Measurements from ENCODE around the gene JAGN1.
"Not testable (repeated sequence)": the region's sequence is repeated elsewhere in the genome, so short reads cannot be mapped to it uniquely, and the experiment has no call there.

Gene JAGN1

DNA sequence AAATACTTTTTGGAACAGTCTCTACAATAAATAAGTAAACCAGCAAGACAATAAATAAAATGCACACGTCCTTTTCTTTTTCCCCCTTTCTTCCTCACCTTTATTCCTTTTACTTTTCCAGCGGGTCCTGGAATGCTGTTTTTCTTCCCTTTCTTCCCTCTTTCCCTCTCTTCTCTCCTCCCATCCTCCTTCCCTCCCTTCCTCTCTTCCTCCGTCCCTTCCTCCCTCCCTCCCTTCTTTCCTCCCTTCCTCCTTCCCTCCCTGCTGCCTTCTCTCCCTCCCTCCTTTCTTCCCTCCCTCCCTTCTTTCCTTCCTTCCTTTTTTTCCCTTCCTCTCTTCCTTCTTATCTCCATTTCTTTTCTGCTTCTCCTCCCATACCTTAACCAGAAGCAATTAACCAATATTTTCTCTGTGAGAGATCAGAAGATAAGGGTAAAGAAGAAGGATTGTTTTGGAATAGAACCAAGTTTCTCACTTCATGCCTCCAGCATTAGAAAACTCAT lies 8.9 kb downstream of the JAGN1 start:
- no peak for DNase-seq

DNA sequence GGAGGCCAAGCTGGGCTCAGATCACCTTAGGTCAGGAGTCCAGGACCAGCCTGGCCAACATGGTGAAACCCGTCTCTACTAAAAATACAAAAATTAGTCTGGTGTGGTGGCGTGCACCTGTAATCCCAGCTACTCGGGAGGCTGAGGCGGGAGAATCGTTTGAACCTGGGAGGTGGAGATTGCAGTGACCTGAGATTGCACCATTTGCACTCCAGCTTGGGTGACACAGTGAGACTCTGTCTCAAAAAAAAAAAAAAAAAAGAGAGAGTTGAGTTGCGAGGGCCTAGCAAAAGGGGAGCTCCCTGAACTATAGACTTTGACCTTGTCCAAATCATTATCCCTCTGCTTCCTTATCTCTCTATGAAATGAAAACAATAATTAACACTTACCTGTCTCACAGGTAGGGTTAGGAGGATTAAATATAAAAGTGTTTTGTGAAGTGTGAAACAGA lies 10.6 kb downstream of the JAGN1 start:
- DNase-seq = not testable (repeated sequence)

DNA sequence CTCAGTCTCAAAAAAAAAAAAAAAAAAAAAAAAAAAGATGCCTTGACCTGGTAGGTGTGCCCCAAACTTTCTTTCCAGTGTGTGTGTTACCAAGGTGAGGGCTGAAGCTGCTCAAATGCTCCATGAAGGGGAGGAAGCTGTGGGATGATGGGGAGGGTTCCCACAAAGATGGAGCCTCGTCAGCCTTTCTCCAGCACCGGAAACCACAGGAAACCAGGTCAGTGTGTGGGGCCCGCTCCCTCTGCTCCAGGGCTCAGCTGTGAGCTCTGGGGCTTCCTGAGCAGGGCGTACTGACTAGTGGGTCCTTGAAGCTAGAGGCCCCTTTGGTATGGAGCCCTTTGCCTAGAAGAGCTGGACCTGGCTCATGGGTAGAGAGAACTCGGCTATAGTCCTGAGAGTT lies 11.6 kb downstream of the JAGN1 start:
- no peak for DNase-seq

DNA sequence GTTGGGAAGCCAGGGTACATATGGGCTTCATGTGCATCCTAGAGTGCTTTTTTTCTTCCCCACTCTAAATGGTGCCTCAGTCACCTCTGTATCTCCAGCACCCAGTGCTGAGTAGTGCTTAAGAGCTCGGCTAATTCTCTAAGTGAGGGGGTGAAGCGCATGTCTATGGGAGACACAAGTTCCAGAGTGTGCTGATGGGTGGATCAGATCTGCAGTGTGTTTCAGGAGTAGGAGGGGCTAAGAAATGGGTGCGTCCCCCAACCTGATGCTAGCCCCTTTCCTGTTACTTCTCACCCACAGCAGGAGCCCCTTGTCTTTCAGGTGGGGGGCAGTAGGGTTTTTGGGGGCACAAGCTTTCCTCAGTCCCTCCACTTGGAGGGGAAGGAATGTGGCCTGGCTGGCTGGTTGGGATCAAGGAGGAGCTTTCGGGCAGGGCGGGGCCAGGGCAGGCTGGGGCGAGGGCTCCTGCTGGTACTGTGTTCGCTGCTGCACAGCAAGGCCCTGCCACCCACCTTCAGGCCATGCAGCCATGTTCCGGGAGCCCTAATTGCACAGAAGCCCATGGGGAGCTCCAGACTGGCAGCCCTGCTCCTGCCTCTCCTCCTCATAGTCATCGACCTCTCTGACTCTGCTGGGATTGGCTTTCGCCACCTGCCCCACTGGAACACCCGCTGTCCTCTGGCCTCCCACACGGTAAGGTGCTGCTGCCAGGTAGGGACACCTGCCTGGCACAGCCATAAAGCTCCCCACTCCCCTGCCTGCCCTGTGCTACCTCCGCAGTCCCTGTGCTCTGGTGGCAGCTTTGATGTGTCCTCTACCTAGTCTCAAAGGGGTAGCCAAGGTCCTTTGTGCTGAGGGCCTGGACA lies 12.2 kb downstream of the JAGN1 start, which contains the start of gene IL17RE:
IL17RE (plus strand) TSS at position 477 of the 866 bp plus-strand sequence; CDS start at position 562, 85 bp downstream.
- no peak for DNase-seq

DNA sequence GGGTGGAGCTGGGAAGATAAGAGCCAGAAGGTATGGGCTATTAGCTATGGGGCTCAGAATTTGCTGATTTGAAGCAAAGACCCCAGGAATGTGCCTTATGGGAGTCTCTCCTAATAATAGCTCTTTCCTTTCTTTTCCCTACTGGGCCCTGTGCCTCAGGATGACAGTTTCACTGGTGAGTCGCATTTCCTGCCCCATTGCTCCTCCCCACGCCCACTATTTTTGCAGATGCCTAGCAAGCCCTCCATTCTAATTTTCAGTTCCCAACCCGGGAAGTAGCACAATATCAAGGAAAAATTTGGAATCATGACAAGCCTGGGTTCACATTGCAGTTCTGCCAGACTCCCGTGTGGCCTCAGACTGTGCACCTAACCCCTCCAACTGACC lies 12.8 kb downstream of the JAGN1 start:
- no peak for DNase-seq

DNA sequence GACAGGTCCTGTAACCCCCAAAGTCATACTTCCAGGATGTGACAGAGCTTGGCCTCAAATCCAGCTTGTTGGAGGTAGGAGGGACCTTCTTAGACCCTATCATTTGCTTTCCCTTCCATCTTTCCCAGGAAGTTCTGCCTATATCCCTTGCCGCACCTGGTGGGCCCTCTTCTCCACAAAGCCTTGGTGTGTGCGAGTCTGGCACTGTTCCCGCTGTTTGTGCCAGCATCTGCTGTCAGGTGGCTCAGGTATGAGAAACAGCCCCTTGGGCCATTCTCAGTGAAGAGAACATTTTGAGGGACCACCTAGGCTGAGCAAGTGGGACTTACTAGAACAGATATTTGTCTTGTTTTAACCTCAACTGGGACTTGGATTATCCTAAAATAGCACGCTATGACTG lies 13.5 kb downstream of the JAGN1 start:
- DNase-seq = no peak

DNA sequence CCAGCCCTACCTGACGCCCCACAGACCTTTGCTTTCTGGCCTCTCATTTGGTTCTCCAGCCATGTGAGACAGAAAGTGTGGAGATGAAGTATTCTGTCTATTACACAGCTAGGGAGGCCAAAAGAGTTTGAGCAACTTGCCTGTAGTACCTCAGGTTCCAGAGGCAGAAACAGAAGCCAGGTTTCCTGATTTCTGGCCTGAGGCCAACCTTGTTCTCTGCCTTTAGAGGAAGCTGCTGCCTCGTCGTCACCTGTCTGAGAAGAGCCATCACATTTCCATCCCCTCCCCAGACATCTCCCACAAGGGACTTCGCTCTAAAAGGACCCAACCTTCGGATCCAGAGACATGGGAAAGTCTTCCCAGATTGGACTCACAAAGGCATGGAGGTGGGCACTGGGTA lies 16.1 kb downstream of the JAGN1 start:
- DNase-seq = no peak

DNA sequence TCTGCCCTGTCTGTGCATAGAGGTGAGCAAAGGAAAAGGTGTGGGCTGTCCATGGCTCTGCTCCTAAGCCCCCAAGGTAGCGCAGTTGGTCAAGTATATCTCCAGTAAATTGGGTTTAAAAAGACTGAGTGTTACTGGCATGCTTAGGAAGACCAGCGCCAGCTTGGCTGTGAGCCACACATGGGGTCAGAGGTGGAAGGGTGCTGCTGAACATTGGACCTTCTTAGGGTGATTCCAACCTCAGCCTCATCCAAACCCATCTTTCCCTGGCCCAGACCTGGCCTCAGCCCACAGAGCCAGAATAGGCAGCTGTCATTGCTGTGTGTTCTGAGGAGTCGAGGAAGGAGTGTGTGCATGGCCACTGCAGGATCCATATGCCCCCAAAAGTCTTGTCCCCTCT lies 17.9 kb downstream of the JAGN1 start:
- DNase-seq = no peak

DNA sequence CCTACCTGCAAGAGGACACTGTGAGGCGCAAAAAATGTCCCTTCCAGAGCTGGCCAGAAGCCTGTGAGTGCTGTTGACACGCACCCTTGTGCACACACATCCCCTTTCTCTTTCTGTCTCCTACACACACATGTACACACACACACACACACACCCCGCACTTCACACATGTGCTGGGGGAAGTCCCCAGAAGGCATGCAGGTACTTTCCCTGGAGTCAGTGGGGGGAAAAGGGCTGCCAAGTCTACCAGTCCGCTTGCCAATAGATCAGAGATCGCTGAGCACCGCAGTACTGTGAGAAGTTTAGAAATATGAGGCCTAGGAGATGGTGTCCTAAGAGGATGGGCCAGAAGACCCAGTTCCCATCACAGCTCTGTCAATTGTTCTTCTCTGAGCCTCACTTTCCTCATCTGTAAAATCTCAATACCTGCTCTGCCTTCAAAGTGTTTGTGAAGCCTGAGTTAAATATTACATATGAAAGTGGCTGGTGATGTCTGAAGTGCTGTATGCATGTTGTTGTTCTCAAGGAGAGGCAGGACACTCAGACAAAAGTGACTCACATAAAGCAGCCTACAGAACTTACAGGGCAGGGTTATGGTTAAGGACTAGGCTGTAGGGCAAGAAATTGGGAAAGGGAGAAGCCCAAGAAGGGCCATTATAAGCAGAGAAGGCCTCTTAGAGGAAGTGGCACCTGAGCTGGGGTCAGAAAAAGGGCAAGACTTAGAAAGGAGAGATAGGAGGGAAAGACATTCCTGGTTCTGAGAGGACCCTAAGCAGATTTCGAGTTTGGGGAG lies 19.0 kb downstream of the JAGN1 start:
- DNase-seq = no peak

DNA sequence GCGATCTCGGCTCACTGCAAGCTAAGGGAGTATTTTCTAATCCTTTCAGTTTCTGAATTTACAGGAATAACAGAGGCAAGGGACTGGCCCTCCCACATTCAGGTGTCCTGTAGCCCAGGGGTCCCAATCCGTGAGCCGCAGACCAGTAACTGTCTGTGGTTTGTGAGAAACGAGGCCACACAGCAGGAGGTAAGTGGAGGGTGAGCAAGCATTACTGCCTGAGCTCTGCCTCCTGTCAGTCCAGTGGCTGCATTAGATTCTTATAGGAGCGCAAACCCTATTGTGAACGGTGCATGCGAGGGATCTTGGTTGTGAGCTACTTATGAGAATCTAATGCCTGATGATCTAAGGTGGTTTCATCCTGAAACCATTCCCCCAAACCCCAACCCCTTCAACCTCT lies 21.5 kb downstream of the JAGN1 start:
- DNase-seq = no peak

DNA sequence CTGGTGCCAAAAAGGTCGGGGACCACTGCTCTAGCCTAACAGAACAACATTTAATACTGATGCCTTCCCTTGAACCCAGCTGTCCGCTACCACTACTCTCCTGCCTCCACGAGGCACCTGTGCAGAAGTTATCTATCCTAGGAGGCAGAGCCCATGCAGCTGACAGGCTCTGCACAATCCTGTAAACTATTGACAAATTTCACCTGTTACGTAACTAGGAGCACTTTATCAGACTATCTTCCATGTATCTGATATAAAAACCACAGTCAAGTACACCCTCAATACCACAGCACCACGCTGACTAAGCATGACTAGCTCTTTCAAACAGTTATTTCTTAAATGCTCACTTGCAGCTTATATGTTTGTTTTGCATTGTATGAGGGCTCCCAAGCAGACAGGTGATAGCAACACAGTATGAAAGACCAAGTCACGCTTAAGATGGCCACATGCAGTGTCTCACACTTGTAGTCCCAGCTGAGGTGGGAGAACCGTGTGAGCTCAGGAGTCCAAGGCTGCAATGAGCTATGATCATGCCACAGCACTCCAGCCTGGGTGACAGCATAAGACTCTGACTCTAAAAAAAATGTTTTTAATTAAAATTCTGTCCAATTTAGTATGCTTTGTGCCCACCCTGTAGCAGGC lies 22.0 kb downstream of the JAGN1 start:
- no peak for DNase-seq

DNA sequence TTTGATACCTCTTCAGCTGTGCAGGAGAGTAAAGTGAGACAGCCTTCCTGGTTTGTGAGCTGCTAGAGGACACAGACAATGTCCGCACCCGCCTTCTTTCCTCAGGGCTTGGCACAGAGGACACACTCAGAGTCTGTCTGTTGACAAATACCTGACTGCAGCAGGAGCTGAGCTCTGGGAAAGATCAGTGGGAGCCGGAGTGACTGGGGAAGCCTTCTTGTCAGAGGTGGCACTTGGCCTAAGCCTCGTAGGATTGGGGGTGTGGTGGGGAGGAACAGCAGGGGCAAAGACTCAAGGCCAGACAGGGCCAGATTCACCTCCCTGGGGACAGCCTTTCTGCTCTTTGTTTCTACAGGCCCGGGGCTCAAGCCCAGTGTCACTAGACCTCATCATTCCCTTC lies 23.2 kb downstream of the JAGN1 start:
- no peak for DNase-seq

DNA sequence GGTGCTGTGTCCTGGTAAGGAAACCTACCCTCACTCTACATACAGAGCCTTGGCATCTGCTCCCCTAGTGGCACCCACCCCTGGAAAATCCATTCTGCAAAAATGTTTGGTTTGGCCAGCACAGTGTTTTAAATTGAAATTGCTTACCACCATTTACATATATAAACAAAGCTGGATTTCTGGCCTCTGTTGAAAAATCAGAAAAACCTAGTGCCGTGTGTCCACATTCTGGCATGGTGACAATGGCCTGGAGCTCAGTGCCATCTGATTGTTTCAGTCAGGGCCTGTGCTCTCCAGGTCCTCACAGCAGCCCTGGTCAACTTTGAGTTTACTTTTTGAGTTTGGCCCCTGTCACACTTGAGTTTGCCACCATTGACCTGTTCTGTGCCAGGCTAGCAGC lies 23.6 kb downstream of the JAGN1 start:
- no peak for DNase-seq

DNA sequence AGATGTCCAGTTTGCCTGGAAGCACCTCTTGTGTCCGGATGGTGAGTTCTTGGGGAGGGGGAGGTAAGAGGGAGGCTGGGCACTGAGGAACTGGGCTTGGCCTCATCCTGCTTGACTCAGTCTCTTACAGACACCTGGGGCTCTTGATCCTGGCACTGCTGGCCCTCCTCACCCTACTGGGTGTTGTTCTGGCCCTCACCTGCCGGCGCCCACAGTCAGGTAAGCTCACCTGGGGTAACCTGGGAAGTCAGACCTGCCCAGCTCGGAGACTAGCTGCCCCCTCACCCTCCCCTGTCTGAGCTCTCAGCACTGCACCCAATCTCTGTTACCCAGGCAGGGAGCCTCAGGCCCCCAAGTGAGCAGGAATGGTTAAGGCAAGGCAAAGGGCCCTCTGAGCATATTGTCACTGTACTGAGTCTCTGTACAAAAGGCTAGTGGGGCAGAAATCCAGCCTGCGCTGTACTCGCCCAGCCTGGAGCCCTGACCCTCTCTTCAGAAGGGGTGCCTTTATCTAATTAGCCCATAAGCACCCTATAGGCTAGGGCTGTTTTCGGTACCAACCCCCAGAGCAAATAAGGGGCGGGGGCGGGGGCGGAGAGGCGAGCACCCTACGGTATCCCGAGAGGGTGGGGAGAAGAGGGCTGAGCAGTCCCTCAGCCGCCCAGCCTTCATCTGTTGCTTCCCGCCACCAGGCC lies 24.3 kb downstream of the JAGN1 start:
- no peak for DNase-seq

DNA sequence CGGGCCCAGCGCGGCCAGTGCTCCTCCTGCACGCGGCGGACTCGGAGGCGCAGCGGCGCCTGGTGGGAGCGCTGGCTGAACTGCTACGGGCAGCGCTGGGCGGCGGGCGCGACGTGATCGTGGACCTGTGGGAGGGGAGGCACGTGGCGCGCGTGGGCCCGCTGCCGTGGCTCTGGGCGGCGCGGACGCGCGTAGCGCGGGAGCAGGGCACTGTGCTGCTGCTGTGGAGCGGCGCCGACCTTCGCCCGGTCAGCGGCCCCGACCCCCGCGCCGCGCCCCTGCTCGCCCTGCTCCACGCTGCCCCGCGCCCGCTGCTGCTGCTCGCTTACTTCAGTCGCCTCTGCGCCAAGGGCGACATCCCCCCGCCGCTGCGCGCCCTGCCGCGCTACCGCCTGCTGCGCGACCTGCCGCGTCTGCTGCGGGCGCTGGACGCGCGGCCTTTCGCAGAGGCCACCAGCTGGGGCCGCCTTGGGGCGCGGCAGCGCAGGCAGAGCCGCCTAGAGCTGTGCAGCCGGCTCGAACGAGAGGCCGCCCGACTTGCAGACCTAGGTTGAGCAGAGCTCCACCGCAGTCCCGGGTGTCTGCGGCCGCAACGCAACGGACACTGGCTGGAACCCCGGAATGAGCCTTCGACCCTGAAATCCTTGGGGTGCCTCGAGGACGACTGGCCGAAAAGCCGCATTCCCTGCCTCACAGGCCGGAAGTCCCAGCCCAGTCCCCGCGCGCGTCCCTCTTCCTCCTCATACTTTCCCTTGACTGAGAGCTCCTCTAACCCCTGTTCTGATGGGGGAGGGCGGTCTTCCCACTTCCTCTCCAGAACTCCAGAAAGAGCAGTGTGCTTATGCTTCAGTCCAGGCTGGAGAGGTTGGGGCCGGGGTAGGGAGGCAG lies 25.1 kb downstream of the JAGN1 start:
- DNase-seq = no peak

DNA sequence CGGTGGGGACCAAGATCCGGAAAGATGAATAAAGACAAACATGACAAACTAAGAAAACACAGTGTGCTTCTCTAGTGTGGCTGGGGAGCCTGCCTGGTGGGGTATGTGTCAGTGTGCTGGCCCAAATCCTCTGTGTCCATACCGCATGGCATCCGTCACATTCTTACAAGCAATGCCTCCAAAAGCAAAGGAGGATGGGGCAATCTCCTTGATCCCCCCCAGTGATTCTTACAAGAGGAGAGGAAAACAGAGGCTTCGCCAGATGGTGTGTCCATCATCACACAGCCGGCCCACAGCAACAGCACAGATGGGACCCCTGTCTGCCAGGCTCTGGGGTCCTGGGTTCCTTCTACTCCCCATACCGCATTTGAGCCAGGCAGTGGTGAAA lies 25.9 kb downstream of the JAGN1 start:
- no peak for DNase-seq

DNA sequence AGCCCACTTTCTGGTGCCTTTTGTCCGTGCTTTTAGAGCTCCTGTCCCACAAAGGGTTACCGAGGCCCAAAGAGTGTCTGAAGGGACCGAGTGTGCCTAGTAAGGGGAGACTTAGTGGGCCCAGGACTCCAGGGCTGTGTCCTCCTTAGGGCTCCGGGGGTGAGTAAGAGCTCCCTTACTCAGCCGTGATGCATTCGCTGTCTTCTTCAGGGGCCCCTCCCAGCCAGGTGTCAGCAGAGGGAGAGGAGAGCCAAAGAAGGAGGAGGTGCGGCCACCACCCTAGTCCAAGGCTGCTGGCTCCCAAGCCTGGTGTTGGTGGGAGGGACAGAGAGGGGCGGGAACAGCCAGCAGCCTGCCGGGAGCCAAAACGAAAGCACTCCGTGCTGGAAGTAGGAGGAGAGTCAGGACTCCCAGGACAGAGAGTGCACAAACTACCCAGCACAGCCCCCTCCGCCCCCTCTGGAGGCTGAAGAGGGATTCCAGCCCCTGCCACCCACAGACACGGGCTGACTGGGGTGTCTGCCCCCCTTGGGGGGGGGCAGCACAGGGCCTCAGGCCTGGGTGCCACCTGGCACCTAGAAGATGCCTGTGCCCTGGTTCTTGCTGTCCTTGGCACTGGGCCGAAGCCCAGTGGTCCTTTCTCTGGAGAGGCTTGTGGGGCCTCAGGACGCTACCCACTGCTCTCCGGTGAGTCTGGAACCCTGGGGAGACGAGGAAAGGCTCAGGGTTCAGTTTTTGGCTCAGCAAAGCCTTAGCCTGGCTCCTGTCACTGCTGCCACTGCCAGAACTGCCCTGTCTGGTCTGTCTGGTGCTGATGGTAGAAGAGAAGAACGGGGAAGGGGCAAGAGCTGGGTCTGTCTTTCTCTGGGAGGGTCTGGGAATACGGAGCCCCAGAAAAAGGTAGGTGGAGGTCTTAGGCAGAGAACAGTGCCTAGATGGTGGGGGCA lies 26.6 kb downstream of the JAGN1 start, which contains the start of gene IL17RC:
IL17RC (plus strand) TSS at position 365 of the 947 bp plus-strand sequence; CDS start at position 583, 218 bp downstream.
- DNase-seq = peak; percentile 36

DNA sequence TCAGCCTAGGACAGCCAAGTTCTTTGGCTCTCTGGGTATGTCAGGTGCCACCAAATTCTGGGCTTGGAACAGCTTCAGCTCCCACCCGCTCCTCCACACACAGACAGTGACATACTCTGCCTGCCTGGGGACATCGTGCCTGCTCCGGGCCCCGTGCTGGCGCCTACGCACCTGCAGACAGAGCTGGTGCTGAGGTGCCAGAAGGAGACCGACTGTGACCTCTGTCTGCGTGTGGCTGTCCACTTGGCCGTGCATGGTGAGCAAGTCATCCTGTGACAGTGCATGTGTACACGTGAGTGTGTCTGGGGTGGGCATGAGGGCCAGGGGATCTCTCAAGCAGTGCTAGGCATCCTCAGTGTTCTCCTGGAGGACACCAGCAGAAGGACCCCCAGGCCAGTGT lies 27.4 kb downstream of the JAGN1 start:
- DNase-seq = no peak

DNA sequence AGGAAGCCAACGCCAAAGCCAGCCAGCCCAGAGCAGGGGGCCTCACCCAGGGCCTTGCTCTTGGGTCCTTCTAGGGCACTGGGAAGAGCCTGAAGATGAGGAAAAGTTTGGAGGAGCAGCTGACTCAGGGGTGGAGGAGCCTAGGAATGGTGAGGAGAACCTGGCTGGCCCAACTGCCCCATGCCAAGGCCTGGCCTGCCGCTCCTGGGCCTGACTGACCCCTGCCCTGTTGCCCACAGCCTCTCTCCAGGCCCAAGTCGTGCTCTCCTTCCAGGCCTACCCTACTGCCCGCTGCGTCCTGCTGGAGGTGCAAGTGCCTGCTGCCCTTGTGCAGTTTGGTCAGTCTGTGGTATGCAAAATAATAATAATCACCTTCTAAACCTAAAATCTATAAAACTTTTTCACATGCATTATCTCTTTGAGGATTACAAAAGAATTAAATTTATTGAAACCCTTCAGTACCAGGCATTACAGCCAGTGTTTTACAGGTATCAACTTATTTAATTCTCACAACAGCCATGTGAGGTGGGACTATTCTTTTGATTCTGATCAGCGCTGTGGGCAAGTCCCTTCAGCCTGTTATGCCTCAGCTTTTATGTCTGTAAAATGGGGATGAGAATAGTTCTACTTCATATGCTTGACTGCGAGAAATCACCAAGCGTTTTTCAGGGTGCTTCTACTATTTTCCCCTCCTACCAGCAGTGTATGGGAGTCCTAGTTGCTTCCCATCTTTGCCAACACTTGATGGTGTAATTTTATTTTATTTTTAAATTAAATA lies 28.0 kb downstream of the JAGN1 start:
- no peak for DNase-seq

DNA sequence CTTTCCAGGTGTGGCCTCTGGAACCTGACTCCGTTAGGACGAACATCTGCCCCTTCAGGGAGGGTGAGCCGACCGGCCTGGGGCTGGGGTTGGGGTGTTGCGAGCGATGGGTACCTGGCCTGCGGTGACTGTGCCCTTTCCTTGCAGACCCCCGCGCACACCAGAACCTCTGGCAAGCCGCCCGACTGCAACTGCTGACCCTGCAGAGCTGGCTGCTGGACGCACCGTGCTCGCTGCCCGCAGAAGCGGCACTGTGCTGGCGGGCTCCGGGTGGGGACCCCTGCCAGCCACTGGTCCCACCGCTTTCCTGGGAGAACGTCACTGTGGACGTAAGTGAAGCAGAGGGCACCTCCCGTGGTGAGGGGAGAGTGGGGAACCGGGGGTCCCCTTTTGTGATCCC lies 37.7 kb downstream of the JAGN1 start:
- no peak for DNase-seq
